Psoas muscle (tissue), 8 donors: ENCODE measurements around the gene CCP110. TPM values are rescaled to one million over a fixed set of nuclear protein-coding genes. Genes with fewer than 3 reads are reported as not detected.

Source experiments
- ATAC-seq, 4 donors: fragments of 200-7000 bp; cut with Tn5 transposase; one replicate each; pipeline ENCODE4 v1.9.1; 2020; ENCODE audit warnings: moderate library complexity in 3 of 4, mild to moderate bottlenecking in 2 of 4
- DNase-seq, 2 donors: peaks; one replicate each; pipeline ENCODE4 v3.0.0-alpha.2; 2020
- H3K27ac ChIP-seq: fragments of 200-600 bp; one replicate; pipeline ENCODE4 v1.8.0; 2022
- H3K27me3 ChIP-seq, 3 donors: fragments of 200-600 bp in 1 of 3; one replicate each; pipeline versions ENCODE4 v1.6.1 to v1.8.0; 2013 to 2022; ENCODE audit warnings: low read length in 2 of 3, mild to moderate bottlenecking in 2 of 3, moderate library complexity in 1 of 3; ENCODE audit not compliant: insufficient read depth in 3 of 3
- H3K36me3 ChIP-seq, 2 donors: fragments of 200-600 bp in 1 of 2; one replicate each; pipeline versions ENCODE4 v1.6.1 to v1.8.0; 2013 to 2022; ENCODE audit warnings: low read depth in 1 of 2, mild to moderate bottlenecking in 1 of 2, moderate library complexity in 1 of 2; ENCODE audit not compliant: insufficient read depth in 1 of 2
- H3K4me1 ChIP-seq: fragments of 200-600 bp; one replicate; pipeline ENCODE4 v1.8.0; 2022
- H3K4me3 ChIP-seq: fragments of 200-600 bp; one replicate; pipeline ENCODE4 v1.8.0; 2022; ENCODE audit warnings: mild to moderate bottlenecking
- H3K9me3 ChIP-seq: fragments of 200-600 bp; one replicate; pipeline ENCODE4 v1.8.0; 2022
- WGBS, 3 donors: extraction: QIAGEN DNeasy Blood & Tissue Kit; methylation state at CpG; one replicate each; pipeline versions ENCODE4 v1.1.6 to v1.1.7; 2013; 5-methylcytosine and 5-hydroxymethylcytosine counted together
- intact Hi-C, 2 donors: fragments of 100-400 bp; cut with DNase I; formaldehyde crosslinking; loops; one replicate each; pipeline versions ENCODE4 v1.11.0 to v1.14.2; 2022
- polyA plus RNA-seq, 3 donors: library from polyadenylated mRNA; stranded (reverse); fragments of 200-250 nt; gene quantifications; one replicate each; pipeline ENCODE4 v1.2.3, GENCODE V29; 2013
- total RNA-seq, 4 donors: library from RNA; stranded (reverse); fragmentation: NEBNext Ultra II Directional in 2 of 4; extraction: Animal tissue kit (Norgen Biotek cat#: 25700) in 2 of 4; gene quantifications; one replicate each; pipeline versions ENCODE4 v1.2.1 to v1.2.4, GENCODE V29; 2021 to 2023
- TF ChIP-seq, protein P1 (sequence below): fragments of 200-600 bp; IDR thresholded peaks from one replicate; pipeline ENCODE4 v1.8.0; 2022; ENCODE audit warnings: antibody characterized with exemption
- donor health status: healthy with polysubstance abuse.
- donor health status: DM: no; HTN: no; CAD: no; lungs with moderate emphysema.
- donor health status: Bipolar disorder and iron deficiency.
- donor health status: healthy.
- donor health status: DM: yes; HTN: yes; CAD: no.
- donor health status: DM: no; HTN: no; CAD: no.
- donor health status: DM: no; HTN: no; CAD: no.
- donor health status: DM: yes; HTN: yes; CAD: no.

CCP110 gene
- total and polyA plus RNA-seq, 7 donors, result 4.4 to 16.1 (median 5.7) TPM

- H3K27ac ChIP-seq, result no peak overlapping the region
- WGBS, 3 donors, result 97 to 99% (median 97%) methylated on average over 3 of the region's 3 CpGs
- H3K36me3 ChIP-seq, result peaks cover 0 to 88% of the 10 kb centered on the region in 2 donors
- intact Hi-C loops, result loop anchor here in 1 of 2 donors (2.0 kb wide), 1 partner anchor 19 kb away; no protein-coding TSS in a partner anchor
- H3K4me3 ChIP-seq, result no peak overlapping the region
- H3K9me3 ChIP-seq, result no peaks in the 10 kb centered on the region
- no peak for DNase-seq
- H3K27me3 ChIP-seq, result no peaks in the 10 kb centered on the region
- ATAC-seq, result no peak
- TF ChIP-seq, protein P1, sequence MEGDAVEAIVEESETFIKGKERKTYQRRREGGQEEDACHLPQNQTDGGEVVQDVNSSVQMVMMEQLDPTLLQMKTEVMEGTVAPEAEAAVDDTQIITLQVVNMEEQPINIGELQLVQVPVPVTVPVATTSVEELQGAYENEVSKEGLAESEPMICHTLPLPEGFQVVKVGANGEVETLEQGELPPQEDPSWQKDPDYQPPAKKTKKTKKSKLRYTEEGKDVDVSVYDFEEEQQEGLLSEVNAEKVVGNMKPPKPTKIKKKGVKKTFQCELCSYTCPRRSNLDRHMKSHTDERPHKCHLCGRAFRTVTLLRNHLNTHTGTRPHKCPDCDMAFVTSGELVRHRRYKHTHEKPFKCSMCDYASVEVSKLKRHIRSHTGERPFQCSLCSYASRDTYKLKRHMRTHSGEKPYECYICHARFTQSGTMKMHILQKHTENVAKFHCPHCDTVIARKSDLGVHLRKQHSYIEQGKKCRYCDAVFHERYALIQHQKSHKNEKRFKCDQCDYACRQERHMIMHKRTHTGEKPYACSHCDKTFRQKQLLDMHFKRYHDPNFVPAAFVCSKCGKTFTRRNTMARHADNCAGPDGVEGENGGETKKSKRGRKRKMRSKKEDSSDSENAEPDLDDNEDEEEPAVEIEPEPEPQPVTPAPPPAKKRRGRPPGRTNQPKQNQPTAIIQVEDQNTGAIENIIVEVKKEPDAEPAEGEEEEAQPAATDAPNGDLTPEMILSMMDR, result no peak
- H3K4me1 ChIP-seq, result no peaks in the 10 kb centered on the region
Observed at GRCh38 chr16:19548144-19548543, 24.4 kb downstream of the CCP110 start.

- H3K4me1 ChIP-seq, result no peaks in the 10 kb centered on the region
- ATAC-seq, result no peak
- intact Hi-C loops, result loop anchor here in 1 of 2 donors (2.0 kb wide), 1 partner anchor 21 kb away; no protein-coding TSS in a partner anchor
- no peaks in the 10 kb centered on the region for H3K27me3 ChIP-seq
- TF ChIP-seq, protein P1, result no peak
- peaks cover 0 to 72% of the 10 kb centered on the region in 2 donors for H3K36me3 ChIP-seq
- no peak for DNase-seq
- no peak overlapping the region for H3K4me3 ChIP-seq
- no peaks in the 10 kb centered on the region for H3K9me3 ChIP-seq
- no peak overlapping the region for H3K27ac ChIP-seq
Observed at GRCh38 chr16:19549673-19550072, 25.9 kb downstream of the CCP110 start.

DNA sequence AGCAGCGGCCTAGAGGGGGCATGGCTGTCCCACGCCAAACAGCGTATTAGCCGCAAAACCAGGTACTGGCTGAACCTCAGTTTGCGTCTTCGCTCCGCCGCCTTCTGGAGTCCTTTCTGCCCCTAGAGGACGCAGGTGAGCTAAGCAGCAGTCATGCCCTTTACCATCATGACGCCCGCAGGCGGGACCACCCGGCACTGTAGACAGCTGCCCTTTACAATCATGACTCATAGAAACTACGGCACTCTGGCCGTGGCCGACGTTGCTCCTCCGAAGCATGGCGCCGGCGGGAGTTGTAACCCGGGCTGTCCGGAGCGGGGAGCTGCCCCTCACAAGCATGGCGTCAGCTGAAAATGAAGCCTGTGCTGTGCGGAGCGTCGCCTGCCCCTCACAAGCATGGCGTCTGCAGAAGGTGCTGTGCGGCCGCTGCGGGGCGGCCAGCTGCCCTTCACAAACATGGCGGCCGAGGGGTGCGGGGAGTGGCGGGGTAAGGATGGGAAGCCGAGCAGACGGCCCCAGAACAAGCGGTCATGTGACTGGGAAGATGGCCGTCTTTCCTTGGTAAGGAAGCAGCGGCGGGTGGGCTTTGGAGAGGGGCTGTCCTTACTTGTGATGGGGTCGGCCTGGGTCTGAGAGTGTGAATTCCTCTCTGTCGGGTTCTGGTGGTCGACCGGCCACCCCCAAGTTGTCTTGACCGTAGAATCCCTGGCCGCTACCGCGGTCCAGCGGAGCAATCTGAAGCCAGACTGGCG is 31.6 kb downstream of the CCP110 start, which contains the start of gene VPS35L:
TSS of gene VPS35L (plus strand) at position 518 of the 752 bp plus-strand sequence. CDS start at position 545, 27 bp downstream.
- Histone ChIP-seq H3K9me3 (no peaks in the 10 kb centered on the region), H3K36me3 (peaks cover 0 to 21% of the 10 kb centered on the region in 2 donors), H3K4me1 (peaks cover 5% of the 10 kb centered on the region), H3K4me3 (peak within 1 kb of the TSS; percentile 90), H3K27ac (peak within 1 kb of the TSS; percentile 93), H3K27me3 (no peaks in the 10 kb centered on the region)
- WGBS, 3 donors, result 0% methylated on average over 52 to 53 of the region's 53 CpGs
- peak; percentile 97 to 99 (median 98) for ATAC-seq
- peak; percentile 99 to 100 for DNase-seq
- intact Hi-C loops, result loop anchor here in 1 of 2 donors (2.0 to 5.0 kb wide), 2 partner anchors 33 to 832 kb away; partner anchors contain the start of genes CCP110 and GDE1
- TF ChIP-seq, protein P1, result peak; percentile 80

DNA sequence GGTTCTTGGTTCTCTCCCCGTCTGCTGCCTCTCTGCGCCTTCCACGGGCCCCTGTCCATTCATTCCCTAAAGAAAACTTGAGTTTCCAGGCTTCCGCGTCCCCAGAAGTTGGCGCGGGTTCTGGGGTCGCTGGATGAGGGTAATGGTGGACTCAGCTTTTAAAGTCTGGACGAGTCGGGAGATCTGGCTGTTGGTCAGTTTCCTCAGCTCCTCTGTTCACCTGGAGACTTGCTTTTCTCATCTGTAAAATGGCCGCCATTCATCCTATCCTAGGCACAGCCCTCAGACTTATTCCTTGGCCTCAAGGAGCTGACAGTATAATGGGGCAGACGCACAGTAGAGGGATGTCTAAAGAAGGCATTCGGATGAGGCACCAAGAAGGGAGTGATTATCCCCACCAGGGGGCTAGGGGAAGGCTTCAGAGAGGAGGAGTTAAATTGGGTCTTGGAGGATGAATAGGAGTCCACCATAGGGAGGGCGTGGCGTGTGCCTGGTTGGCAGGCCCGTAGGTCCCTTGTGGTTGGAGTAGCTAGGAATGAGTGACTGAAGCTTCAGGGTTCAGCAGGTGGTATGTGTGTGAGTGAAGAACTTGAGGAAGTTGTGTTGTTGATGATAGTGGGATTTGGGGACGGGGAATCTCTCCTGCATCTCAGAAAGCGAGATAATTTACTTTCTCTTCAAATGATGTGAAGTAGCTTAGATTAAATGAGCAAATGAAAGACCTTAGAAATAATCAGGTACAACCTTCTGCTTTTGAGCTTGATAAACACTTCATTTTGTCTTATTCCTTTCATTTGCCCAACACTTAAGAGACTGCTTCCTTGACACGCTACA is 32.4 kb downstream of the CCP110 start:
- DNase-seq, result no peak
- peaks cover 5% of the 10 kb centered on the region for H3K4me1 ChIP-seq
- intact Hi-C loops, result loop anchor here in 1 of 2 donors (2.0 to 5.0 kb wide), 3 partner anchors 33 to 831 kb away; partner anchors contain the start of genes CCP110 and GDE1
- H3K4me3 ChIP-seq, result peak overlapping the region; percentile 90
- WGBS, 3 donors, result 35 to 38% (median 36%) methylated on average over 19 of the region's 19 CpGs
- peak overlapping the region; percentile 93 for H3K27ac ChIP-seq
- peak in 1 of 4 donors; percentile 1 for ATAC-seq
- peaks cover 0 to 15% of the 10 kb centered on the region in 2 donors for H3K36me3 ChIP-seq
- no peaks in the 10 kb centered on the region for H3K9me3 ChIP-seq
- no peaks in the 10 kb centered on the region for H3K27me3 ChIP-seq
- TF ChIP-seq, protein P1, result no peak
